HEK293 (cell line): ENCODE results near the gene MAP4K4.

Experiments
- CTCF ChIA-PET: fragments of 350-600 bp; formaldehyde crosslinking; extraction: SDS; loops from one replicate; lab custom pipeline; 2021; ENCODE audit warnings: antibody characterized with exemption; lab: Yijun Ruan, JAX
- POLR2A ChIA-PET: fragments of 300-600 bp; formaldehyde crosslinking; extraction: SDS; loops from one replicate; lab custom pipeline; 2020; ENCODE audit warnings: antibody characterized with exemption, inconsistent platforms; lab: Yijun Ruan, JAX
- H3K27ac ChIP-seq: fragments of 200-500 bp; sonication (Bioruptor generic); 2 replicates; pipeline ENCODE4 v1.5.1; 2014; ENCODE audit warnings: low read depth, low read length, control low read depth, inconsistent platforms; ENCODE audit errors: extremely low read depth
- H3K36me3 ChIP-seq, 2 experiments: fragments of 200-500 bp in 1 of 2; sonication (Bioruptor generic) in 1 of 2; 1 replicate in 1 of 2; 2 replicates in 1 of 2; pipeline ENCODE4 v1.5.1; 2014 to 2017; ENCODE audit warnings: inconsistent platforms in 2 of 2, low read length in 2 of 2; ENCODE audit not compliant: control insufficient read depth in 2 of 2, insufficient read depth in 1 of 2
- H3K4me1 ChIP-seq: fragments of 200-500 bp; sonication (Bioruptor generic); 2 replicates; pipeline ENCODE4 v1.5.1; 2014; ENCODE audit warnings: mild to moderate bottlenecking, low read length, inconsistent platforms; ENCODE audit not compliant: control insufficient read depth, insufficient read depth
- H3K4me3 ChIP-seq: 2 replicates; pipeline ENCODE4 v1.5.1; 2011; ENCODE audit warnings: low read depth, mild to moderate bottlenecking, control low read depth, low read length, moderate library complexity
- H3K9me3 ChIP-seq: fragments of 200-500 bp; sonication (Bioruptor generic); 2 replicates; pipeline ENCODE4 v1.5.1; 2014; ENCODE audit warnings: low read depth, low read length, inconsistent platforms; ENCODE audit not compliant: control insufficient read depth, insufficient read depth
- SP7 ChIP-seq: fragments of 450-650 bp; formaldehyde crosslinking; IDR thresholded peaks from 2 replicates; pipeline ENCODE4 v1.5.1; 2016; ENCODE audit warnings: missing biosample characterization, missing genetic modification characterization
- TCF7L2 ChIP-seq: IDR thresholded peaks from 2 replicates; pipeline ENCODE4 v1.6.1; 2011; ENCODE audit warnings: low read depth, mild to moderate bottlenecking, inconsistent platforms, low read length, moderate library complexity, borderline replicate concordance
- ZBTB1 ChIP-seq: fragments of 450-650 bp; formaldehyde crosslinking; IDR thresholded peaks from 2 replicates; pipeline ENCODE4 v1.5.1; 2016; ENCODE audit warnings: missing biosample characterization, missing genetic modification characterization
- ZBTB20 ChIP-seq: fragments of 450-650 bp; formaldehyde crosslinking; IDR thresholded peaks from 2 replicates; pipeline ENCODE4 v1.5.1; 2016; ENCODE audit warnings: missing biosample characterization, missing genetic modification characterization
- ZFHX2 ChIP-seq: fragments of 450-650 bp; formaldehyde crosslinking; conservative IDR thresholded peaks from 2 replicates; pipeline ENCODE4 v1.5.1; 2016; ENCODE audit warnings: missing biosample characterization, missing genetic modification characterization
- ZNF121 ChIP-seq: fragments of 450-650 bp; formaldehyde crosslinking; IDR thresholded peaks from 2 replicates; pipeline ENCODE4 v1.5.1; 2016; ENCODE audit warnings: missing biosample characterization, missing genetic modification characterization
- ZNF138 ChIP-seq: fragments of 450-650 bp; formaldehyde crosslinking; IDR thresholded peaks from 2 replicates; pipeline ENCODE4 v1.5.1; 2016; ENCODE audit warnings: missing biosample characterization, missing genetic modification characterization, borderline replicate concordance
- ZNF146 ChIP-seq: fragments of 450-650 bp; formaldehyde crosslinking; IDR thresholded peaks from 2 replicates; pipeline ENCODE4 v1.5.1; 2016; ENCODE audit warnings: missing biosample characterization, missing genetic modification characterization
- ZNF155 ChIP-seq: fragments of 450-650 bp; formaldehyde crosslinking; IDR thresholded peaks from 2 replicates; pipeline ENCODE4 v1.5.1; 2016; ENCODE audit warnings: missing biosample characterization, missing genetic modification characterization
- ZNF202 ChIP-seq: fragments of 450-650 bp; formaldehyde crosslinking; IDR thresholded peaks from 2 replicates; pipeline ENCODE4 v1.5.1; 2016; ENCODE audit warnings: missing biosample characterization, missing genetic modification characterization, borderline replicate concordance
- ZNF292 ChIP-seq: fragments of 450-650 bp; formaldehyde crosslinking; IDR thresholded peaks from 2 replicates; pipeline ENCODE4 v1.5.1; 2016; ENCODE audit warnings: low read depth, missing biosample characterization, missing genetic modification characterization, borderline replicate concordance
- ZNF354C ChIP-seq: fragments of 450-650 bp; formaldehyde crosslinking; IDR thresholded peaks from 2 replicates; pipeline ENCODE4 v1.5.1; 2016; ENCODE audit warnings: missing biosample characterization, missing genetic modification characterization, low read depth, borderline replicate concordance
- ZNF544 ChIP-seq: fragments of 450-650 bp; formaldehyde crosslinking; IDR thresholded peaks from 2 replicates; pipeline ENCODE4 v1.5.0; 2017; ENCODE audit warnings: missing biosample characterization, missing genetic modification characterization
- ZNF561 ChIP-seq: fragments of 450-650 bp; IDR thresholded peaks from 2 replicates; pipeline ENCODE4 v1.5.1; 2018; ENCODE audit warnings: missing biosample characterization, missing genetic modification characterization, borderline replicate concordance
- ZNF596 ChIP-seq: fragments of 450-650 bp; IDR thresholded peaks from 2 replicates; pipeline ENCODE4 v1.5.0; 2018; ENCODE audit warnings: missing biosample characterization, mild to moderate bottlenecking, missing genetic modification characterization, moderate library complexity
- ZNF658 ChIP-seq: fragments of 450-650 bp; formaldehyde crosslinking; IDR thresholded peaks from 2 replicates; pipeline ENCODE4; 2016; ENCODE audit warnings: missing biosample characterization, missing genetic modification characterization
- ZNF707 ChIP-seq: fragments of 450-650 bp; formaldehyde crosslinking; IDR thresholded peaks from 2 replicates; pipeline ENCODE4 v1.5.1; 2016; ENCODE audit warnings: missing biosample characterization, missing genetic modification characterization
- ZNF837 ChIP-seq: fragments of 450-650 bp; formaldehyde crosslinking; IDR thresholded peaks from 2 replicates; pipeline ENCODE4 v1.5.1; 2016; ENCODE audit warnings: missing biosample characterization, missing genetic modification characterization
- TF ChIP-seq, protein P1 (sequence below): fragments of 450-650 bp; formaldehyde crosslinking; IDR thresholded peaks from 2 replicates; pipeline ENCODE4; 2016; ENCODE audit warnings: missing biosample characterization, missing genetic modification characterization
- TF ChIP-seq, protein P2 (sequence below): fragments of 450-650 bp; formaldehyde crosslinking; IDR thresholded peaks from 2 replicates; pipeline ENCODE4 v1.5.1; 2016; ENCODE audit warnings: missing biosample characterization, missing genetic modification characterization
- TF ChIP-seq, protein P3 (sequence below): fragments of 450-650 bp; formaldehyde crosslinking; IDR thresholded peaks from 2 replicates; pipeline ENCODE4 v1.5.1; 2016; ENCODE audit warnings: missing biosample characterization, missing genetic modification characterization
- TF ChIP-seq, protein P4 (sequence below): fragments of 450-650 bp; formaldehyde crosslinking; IDR thresholded peaks from 2 replicates; pipeline ENCODE4 v1.5.1; 2017; ENCODE audit warnings: missing biosample characterization, missing genetic modification characterization
- TF ChIP-seq, protein P5 (sequence below): fragments of 450-650 bp; formaldehyde crosslinking; IDR thresholded peaks from 2 replicates; pipeline ENCODE4 v1.5.1; 2017; ENCODE audit warnings: missing biosample characterization, mild to moderate bottlenecking, missing genetic modification characterization, moderate library complexity

The MAP4K4 gene

DNA sequence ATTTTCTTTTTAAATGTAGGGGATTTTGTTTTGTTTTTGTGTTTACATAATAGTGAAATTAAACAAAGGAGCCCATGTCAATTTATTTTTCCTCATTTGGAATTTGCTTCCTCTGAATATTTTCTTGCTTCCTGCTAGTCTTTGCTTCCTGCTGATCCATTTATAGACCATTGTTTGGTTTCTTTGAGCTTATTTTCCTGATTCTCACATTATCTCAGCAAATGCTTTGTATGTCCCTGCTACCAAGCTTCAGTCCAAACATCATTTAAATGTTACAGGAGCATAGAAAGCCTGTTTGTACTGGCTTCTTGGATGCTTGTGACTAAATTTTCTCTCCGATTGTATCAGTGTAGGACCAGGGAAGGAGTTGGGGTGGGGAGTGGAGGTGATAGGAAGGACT, 166.9 kb downstream of the MAP4K4 start:
- TF ChIP-seq ZNF596 (tag by site-specific recombination), result no peak
- no peak for TF ChIP-seq ZNF354C (tag by site-specific recombination)
- TF ChIP-seq, protein P1, sequence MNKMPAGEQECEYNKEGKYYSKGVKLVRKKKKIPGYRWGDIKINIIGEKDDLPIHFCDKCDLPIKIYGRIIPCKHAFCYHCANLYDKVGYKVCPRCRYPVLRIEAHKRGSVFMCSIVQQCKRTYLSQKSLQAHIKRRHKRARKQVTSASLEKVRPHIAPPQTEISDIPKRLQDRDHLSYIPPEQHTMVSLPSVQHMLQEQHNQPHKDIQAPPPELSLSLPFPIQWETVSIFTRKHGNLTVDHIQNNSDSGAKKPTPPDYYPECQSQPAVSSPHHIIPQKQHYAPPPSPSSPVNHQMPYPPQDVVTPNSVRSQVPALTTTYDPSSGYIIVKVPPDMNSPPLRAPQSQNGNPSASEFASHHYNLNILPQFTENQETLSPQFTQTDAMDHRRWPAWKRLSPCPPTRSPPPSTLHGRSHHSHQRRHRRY (tag by site-specific recombination), result no peak
- no peak for TF ChIP-seq ZNF707 (tag by site-specific recombination)
- no peak for TF ChIP-seq ZNF544 (tag by site-specific recombination)
- TF ChIP-seq ZNF561 (tag by site-specific recombination), result no peak
- TF ChIP-seq, protein P2, sequence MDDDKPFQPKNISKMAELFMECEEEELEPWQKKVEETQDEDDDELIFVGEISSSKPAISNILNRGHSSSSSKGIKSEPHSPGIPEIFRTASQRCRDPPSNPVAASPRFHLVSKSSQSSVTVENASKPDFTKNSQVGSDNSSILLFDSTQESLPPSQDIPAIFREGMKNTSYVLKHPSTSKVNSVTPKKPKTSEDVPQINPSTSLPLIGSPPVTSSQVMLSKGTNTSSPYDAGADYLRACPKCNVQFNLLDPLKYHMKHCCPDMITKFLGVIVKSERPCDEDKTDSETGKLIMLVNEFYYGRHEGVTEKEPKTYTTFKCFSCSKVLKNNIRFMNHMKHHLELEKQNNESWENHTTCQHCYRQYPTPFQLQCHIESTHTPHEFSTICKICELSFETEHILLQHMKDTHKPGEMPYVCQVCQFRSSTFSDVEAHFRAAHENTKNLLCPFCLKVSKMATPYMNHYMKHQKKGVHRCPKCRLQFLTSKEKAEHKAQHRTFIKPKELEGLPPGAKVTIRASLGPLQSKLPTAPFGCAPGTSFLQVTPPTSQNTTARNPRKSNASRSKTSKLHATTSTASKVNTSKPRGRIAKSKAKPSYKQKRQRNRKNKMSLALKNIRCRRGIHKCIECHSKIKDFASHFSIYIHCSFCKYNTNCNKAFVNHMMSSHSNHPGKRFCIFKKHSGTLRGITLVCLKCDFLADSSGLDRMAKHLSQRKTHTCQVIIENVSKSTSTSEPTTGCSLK (tag by site-specific recombination), result no peak
- TF ChIP-seq, all 188 proteins: peak for 0
- Histone ChIP-seq H3K9me3 (no peaks in the 10 kb centered on the region), H3K4me1 (no peaks in the 10 kb centered on the region), H3K27ac (no peak overlapping the region), H3K36me3 (peaks cover 16 to 80% of the 10 kb centered on the region in 2 experiments), H3K4me3 (no peak overlapping the region)
- CTCF ChIA-PET, result interaction anchor here (0.7 to 2.6 kb wide), 3 partner anchors 10 to 863 kb away, joined by 3 to 7 read pairs (median 4); no protein-coding TSS in a partner anchor
- POLR2A ChIA-PET, result no interaction called here

DNA sequence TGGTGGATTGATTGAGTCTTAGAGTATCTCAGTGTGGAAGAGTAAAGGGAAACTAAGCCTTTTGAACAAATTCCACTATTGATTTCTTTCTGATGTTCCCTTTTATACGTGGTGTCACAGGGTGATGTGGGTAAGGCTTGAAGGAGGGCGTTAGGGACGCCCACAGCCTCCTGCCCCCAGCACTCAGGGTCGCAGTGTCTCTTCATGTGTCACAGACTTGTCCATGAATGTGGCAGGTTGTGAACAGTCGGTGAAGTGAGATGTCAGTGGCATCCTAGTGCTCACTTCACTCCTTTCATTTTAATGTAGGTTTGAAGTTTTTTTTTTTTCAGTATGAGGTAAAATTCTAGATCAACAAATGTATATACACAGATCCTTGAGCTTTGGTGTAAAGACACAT, 171.0 kb downstream of the MAP4K4 start:
- peaks cover 20 to 88% of the 10 kb centered on the region in 2 experiments for H3K36me3 ChIP-seq
- no peaks in the 10 kb centered on the region for H3K9me3 ChIP-seq
- ChIA-PET POLR2A (no interaction called here), CTCF (interaction anchor here (0.7 to 1.8 kb wide), 2 partner anchors 15 to 372 kb away, joined by 4 read pairs; no protein-coding TSS in a partner anchor)
- TF ChIP-seq ZNF155 (tag by site-specific recombination) (no peak), ZBTB20 (no peak), ZNF121 (tag by site-specific recombination) (no peak), SP7 (tag by site-specific recombination) (no peak), ZBTB1 (tag by site-specific recombination) (no peak), ZNF202 (no peak), ZNF146 (tag by site-specific recombination) (no peak), ZNF658 (tag by site-specific recombination) (no peak), ZFHX2 (no peak), ZNF292 (tag by site-specific recombination) (no peak), ZNF837 (no peak), ZNF354C (tag by site-specific recombination) (no peak), ZNF138 (tag by site-specific recombination) (no peak), TCF7L2 (no peak)
- TF ChIP-seq, protein P3, sequence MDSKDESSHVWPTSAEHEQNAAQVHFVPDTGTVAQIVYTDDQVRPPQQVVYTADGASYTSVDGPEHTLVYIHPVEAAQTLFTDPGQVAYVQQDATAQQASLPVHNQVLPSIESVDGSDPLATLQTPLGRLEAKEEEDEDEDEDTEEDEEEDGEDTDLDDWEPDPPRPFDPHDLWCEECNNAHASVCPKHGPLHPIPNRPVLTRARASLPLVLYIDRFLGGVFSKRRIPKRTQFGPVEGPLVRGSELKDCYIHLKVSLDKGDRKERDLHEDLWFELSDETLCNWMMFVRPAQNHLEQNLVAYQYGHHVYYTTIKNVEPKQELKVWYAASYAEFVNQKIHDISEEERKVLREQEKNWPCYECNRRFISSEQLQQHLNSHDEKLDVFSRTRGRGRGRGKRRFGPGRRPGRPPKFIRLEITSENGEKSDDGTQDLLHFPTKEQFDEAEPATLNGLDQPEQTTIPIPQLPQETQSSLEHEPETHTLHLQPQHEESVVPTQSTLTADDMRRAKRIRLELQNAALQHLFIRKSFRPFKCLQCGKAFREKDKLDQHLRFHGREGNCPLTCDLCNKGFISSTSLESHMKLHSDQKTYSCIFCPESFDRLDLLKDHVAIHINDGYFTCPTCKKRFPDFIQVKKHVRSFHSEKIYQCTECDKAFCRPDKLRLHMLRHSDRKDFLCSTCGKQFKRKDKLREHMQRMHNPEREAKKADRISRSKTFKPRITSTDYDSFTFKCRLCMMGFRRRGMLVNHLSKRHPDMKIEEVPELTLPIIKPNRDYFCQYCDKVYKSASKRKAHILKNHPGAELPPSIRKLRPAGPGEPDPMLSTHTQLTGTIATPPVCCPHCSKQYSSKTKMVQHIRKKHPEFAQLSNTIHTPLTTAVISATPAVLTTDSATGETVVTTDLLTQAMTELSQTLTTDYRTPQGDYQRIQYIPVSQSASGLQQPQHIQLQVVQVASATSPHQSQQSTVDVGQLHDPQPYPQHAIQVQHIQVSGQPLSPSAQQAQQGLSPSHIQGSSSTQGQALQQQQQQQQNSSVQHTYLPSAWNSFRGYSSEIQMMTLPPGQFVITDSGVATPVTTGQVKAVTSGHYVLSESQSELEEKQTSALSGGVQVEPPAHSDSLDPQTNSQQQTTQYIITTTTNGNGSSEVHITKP (tag by site-specific recombination), result no peak
- TF ChIP-seq, protein P4, sequence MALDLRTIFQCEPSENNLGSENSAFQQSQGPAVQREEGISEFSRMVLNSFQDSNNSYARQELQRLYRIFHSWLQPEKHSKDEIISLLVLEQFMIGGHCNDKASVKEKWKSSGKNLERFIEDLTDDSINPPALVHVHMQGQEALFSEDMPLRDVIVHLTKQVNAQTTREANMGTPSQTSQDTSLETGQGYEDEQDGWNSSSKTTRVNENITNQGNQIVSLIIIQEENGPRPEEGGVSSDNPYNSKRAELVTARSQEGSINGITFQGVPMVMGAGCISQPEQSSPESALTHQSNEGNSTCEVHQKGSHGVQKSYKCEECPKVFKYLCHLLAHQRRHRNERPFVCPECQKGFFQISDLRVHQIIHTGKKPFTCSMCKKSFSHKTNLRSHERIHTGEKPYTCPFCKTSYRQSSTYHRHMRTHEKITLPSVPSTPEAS, result no peak
- TF ChIP-seq, protein P5, sequence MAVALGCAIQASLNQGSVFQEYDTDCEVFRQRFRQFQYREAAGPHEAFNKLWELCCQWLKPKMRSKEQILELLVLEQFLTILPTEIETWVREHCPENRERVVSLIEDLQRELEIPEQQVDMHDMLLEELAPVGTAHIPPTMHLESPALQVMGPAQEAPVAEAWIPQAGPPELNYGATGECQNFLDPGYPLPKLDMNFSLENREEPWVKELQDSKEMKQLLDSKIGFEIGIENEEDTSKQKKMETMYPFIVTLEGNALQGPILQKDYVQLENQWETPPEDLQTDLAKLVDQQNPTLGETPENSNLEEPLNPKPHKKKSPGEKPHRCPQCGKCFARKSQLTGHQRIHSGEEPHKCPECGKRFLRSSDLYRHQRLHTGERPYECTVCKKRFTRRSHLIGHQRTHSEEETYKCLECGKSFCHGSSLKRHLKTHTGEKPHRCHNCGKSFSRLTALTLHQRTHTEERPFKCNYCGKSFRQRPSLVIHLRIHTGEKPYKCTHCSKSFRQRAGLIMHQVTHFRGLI (tag by site-specific recombination), result no peak
- no peak overlapping the region for H3K27ac ChIP-seq
- H3K4me1 ChIP-seq, result no peaks in the 10 kb centered on the region
- H3K4me3 ChIP-seq, result no peak overlapping the region
